A673 (cell line): ENCODE data around the gene CCL14.

Source experiments
- CTCF ChIP-seq: fragments of 300-800, 200-600 bp; sonication (generic); conservative IDR thresholded peaks from 2 replicates; pipeline ENCODE4 v1.5.1; 2017; ENCODE audit warnings: low read depth, mild to moderate bottlenecking, antibody characterized with exemption, low read length, moderate library complexity, mixed read lengths
- EZH2 ChIP-seq: fragments of 200-600 bp; sonication (generic); IDR thresholded peaks from 2 replicates; pipeline ENCODE4 v1.6.1; 2017; ENCODE audit warnings: borderline replicate concordance, low read depth, mild to moderate bottlenecking, mixed read lengths, antibody characterized with exemption, low read length; ENCODE audit not compliant: poor library complexity, severe bottlenecking

- no peak for TF ChIP-seq CTCF
- TF ChIP-seq EZH2: no peak
Observed at GRCh38 chr17:36014946-36015345, 28.4 kb upstream of the CCL14 start.
